Tibial artery (tissue), 4 donors: ENCODE data around the gene SIPA1L3.

Experiments used
- DNase-seq, 2 donors: peaks; one replicate each; pipeline ENCODE4 v3.0.0-alpha.2; 2019
- H3K27ac ChIP-seq, 2 donors: fragments of 200-600 bp; sonication (generic) in 1 of 2; 1 replicate in 1 of 2; 2 replicates in 1 of 2; pipeline ENCODE4 v1.5.1; 2018 to 2019; ENCODE audit warnings: mild to moderate bottlenecking in 1 of 2
- H3K27me3 ChIP-seq, 2 donors: fragments of 200-600 bp; sonication (generic) in 1 of 2; one replicate each; pipeline versions ENCODE4 v1.5.1 to v1.6.0; 2016 to 2019
- H3K36me3 ChIP-seq, 3 donors: fragments of 200-600 bp; sonication (generic) in 2 of 3; one replicate each; pipeline ENCODE4 v1.5.1; 2016 to 2019; ENCODE audit warnings: mild to moderate bottlenecking in 2 of 3
- H3K4me1 ChIP-seq, 4 donors: fragments of 200-600 bp; sonication (generic) in 2 of 4; 1 replicate in 3 of 4; 2 replicates in 1 of 4; pipeline ENCODE4 v1.5.1; 2016 to 2019
- H3K4me3 ChIP-seq, 2 donors: fragments of 200-600 bp; sonication (generic) in 1 of 2; 1 replicate in 1 of 2; 2 replicates in 1 of 2; pipeline ENCODE4 v1.5.1; 2018 to 2019; ENCODE audit warnings: mild to moderate bottlenecking in 2 of 2
- H3K9me3 ChIP-seq, 3 donors: fragments of 200-600 bp; sonication (generic) in 1 of 3; one replicate each; pipeline ENCODE4 v1.5.1; 2016 to 2019
- intact Hi-C: fragments of 100-400 bp; cut with DNase I; formaldehyde crosslinking; loops from one replicate; pipeline ENCODE4 v1.15.0; 2023; ENCODE audit warnings: low total_unique reads
- TF ChIP-seq, protein P1 (sequence below), 2 experiments: fragments of 200-600 bp in 1 of 2; fragments of 450-650 bp in 1 of 2; IDR thresholded peaks; one replicate each; pipeline ENCODE4 v1.5.1; 2017 to 2019; ENCODE audit warnings: antibody characterized with exemption in 2 of 2, mild to moderate bottlenecking in 1 of 2, moderate library complexity in 1 of 2

Gene SIPA1L3

DNA sequence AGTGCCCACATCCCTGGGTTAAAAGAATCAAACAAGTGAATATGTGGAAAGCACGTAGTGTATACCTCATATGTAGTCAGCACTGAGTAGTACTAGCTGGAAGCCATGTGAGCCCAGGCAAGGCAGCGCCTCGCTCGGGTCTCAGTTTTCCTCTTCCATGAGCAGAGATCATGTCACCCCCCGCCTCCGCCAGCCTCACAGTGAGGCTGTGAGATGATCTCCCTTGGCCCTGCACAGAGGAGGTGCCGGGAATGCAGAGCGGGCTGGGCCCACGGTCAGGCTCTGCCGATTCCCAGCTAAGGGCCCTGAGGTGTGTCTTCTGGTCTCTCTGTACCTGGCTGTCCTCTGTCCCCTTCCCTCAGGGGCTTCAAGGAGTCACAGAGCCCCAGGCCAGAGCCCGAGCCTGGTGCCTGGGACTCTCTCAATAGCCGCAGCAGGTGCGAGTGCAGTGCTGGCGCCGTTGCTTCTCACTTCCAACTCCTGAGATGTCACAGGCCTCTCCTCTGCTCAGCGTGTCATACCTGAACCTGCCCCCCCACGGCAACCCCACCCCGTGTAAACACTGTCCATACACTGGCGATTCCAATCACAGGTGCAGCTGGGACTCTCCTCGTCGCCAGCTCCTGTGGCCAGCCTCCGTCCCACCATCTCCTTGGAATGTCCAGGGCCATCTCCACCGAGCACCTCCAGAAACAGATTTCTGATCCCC, 290.1 kb downstream of the SIPA1L3 start:
- intact Hi-C loops, result no loop called here
- no peaks in the 10 kb centered on the region for H3K4me1 ChIP-seq
- H3K36me3 ChIP-seq, result peaks cover 13 to 80% (median 45%) of the 10 kb centered on the region in 3 donors
- no peaks in the 10 kb centered on the region for H3K9me3 ChIP-seq
- no peak overlapping the region for H3K4me3 ChIP-seq
- no peak overlapping the region for H3K27ac ChIP-seq
- TF ChIP-seq, protein P1, sequence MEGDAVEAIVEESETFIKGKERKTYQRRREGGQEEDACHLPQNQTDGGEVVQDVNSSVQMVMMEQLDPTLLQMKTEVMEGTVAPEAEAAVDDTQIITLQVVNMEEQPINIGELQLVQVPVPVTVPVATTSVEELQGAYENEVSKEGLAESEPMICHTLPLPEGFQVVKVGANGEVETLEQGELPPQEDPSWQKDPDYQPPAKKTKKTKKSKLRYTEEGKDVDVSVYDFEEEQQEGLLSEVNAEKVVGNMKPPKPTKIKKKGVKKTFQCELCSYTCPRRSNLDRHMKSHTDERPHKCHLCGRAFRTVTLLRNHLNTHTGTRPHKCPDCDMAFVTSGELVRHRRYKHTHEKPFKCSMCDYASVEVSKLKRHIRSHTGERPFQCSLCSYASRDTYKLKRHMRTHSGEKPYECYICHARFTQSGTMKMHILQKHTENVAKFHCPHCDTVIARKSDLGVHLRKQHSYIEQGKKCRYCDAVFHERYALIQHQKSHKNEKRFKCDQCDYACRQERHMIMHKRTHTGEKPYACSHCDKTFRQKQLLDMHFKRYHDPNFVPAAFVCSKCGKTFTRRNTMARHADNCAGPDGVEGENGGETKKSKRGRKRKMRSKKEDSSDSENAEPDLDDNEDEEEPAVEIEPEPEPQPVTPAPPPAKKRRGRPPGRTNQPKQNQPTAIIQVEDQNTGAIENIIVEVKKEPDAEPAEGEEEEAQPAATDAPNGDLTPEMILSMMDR (IDR thresholded peaks at IDR 0.05), result no peak
- no peaks in the 10 kb centered on the region for H3K27me3 ChIP-seq
- DNase-seq, result no peak

DNA sequence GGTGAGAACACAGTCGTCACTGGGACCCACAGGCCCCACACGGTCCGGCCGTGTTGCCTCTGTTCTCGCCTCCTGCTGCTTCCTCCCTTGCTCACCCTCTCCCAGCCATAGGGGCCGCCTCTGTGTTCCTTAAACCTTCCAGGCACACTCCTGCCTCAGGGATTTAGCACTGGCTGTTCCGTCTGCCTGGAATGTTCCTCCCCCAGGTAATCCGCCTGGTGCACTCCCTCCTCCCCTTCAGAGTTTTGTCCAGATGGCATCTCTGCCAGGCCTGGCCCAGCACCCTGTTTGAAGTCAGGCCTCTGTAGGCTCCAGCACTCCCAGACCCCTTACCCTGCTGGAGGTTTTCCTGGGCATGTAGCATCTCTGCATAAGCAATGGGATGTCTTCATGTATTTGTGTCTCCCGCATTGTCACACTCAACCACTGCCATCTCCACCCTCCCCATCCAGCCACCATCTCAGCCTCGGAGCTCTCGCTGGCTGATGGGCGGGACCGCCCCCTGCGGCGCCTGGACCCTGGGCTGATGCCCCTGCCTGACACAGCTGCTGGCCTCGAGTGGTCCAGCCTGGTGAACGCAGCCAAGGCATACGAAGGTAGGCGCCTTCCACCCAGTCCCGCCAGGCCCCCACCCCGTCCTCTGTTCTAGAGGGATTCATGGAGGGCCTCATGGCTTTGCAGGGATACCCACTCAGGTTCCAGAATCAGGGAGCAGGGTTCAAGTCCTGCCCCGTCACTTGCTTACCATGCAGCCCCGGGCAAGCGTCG, 291.1 kb downstream of the SIPA1L3 start:
- Histone ChIP-seq H3K9me3 (no peaks in the 10 kb centered on the region), H3K4me3 (no peak overlapping the region), H3K4me1 (no peaks in the 10 kb centered on the region), H3K36me3 (peaks cover 16 to 82% (median 49%) of the 10 kb centered on the region in 3 donors), H3K27ac (no peak overlapping the region), H3K27me3 (no peaks in the 10 kb centered on the region)
- intact Hi-C loops, result no loop called here
- TF ChIP-seq, protein P1 (IDR thresholded peaks at IDR 0.05), result no peak
- no peak for DNase-seq

DNA sequence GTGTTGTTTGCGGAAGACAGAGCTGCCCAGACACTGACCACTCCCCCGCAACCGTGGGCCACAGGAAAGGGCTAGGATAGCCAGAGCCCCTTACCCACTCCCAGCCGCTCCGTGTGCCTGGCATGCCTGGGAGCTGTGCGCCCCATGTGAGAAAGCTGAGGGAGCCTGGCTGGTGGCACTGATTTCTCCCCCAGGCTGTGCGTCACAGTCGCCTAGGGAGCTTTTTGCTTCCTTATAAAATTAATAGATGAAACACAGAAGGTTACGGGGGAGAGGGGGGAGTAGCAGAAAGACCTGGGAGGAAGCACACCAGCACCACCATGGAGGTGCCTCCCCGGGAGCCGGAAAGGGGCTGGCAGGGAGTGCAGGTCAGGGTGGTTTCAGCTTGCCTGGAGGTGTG, 292.3 kb downstream of the SIPA1L3 start:
- H3K4me3 ChIP-seq, result no peak overlapping the region
- intact Hi-C loops, result no loop called here
- DNase-seq, result no peak
- no peak overlapping the region for H3K27ac ChIP-seq
- H3K27me3 ChIP-seq, result no peaks in the 10 kb centered on the region
- peaks cover 18 to 82% (median 61%) of the 10 kb centered on the region in 3 donors for H3K36me3 ChIP-seq
- TF ChIP-seq, protein P1 (IDR thresholded peaks at IDR 0.05), result no peak
- H3K9me3 ChIP-seq, result no peaks in the 10 kb centered on the region
- H3K4me1 ChIP-seq, result no peaks in the 10 kb centered on the region

DNA sequence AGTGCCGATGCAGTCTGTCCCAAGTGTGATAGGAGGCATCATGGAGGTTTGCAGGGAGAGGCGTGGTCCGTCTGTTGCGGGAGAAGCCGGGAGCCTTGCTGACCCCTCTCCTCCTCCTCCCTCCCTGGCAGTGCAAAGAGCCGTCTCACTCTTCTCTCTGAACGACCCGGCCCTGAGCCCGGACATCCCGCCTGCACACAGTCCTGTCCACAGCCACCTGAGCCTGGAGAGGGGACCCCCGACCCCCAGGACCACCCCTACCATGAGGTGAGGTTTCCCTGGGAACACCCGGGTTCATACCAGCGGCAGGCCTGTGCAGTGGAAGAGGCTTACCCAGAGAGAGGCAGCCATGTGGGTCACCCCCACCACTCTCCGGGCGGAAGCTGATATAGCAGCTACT, 294.7 kb downstream of the SIPA1L3 start:
- peaks cover 18 to 90% (median 65%) of the 10 kb centered on the region in 3 donors for H3K36me3 ChIP-seq
- DNase-seq, result no peak
- intact Hi-C loops, result no loop called here
- H3K9me3 ChIP-seq, result no peaks in the 10 kb centered on the region
- TF ChIP-seq, protein P1 (IDR thresholded peaks at IDR 0.05), result no peak
- no peak overlapping the region for H3K27ac ChIP-seq
- H3K4me1 ChIP-seq, result no peaks in the 10 kb centered on the region
- H3K4me3 ChIP-seq, result no peak overlapping the region
- peaks cover 0 to 4% of the 10 kb centered on the region in 2 donors for H3K27me3 ChIP-seq

DNA sequence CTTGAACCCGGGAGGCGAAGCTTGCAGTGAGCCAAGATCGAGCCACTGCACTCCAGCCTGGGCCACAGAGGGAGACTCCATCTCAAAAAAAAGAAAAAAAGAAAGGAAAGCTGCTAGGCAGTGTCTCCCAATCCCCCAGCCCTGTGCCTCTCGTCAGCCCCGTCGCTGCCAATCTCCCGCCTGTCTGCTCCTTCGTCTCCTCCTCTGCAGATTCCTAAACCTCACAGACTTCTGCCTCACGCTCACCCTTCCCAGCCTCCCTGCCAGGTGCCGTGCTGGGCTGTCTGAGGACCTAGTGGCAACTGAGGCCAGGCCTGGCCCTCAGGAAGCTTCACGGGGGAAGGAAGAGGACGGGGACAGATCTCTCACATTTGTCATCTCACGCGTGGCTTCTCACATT, 295.5 kb downstream of the SIPA1L3 start:
- no peak overlapping the region for H3K4me3 ChIP-seq
- H3K27me3 ChIP-seq, result peaks cover 0 to 8% of the 10 kb centered on the region in 2 donors
- H3K4me1 ChIP-seq, result no peaks in the 10 kb centered on the region
- H3K27ac ChIP-seq, result no peak overlapping the region
- intact Hi-C loops, result no loop called here
- H3K36me3 ChIP-seq, result peaks cover 18 to 90% (median 68%) of the 10 kb centered on the region in 3 donors
- no peaks in the 10 kb centered on the region for H3K9me3 ChIP-seq
- no peak for DNase-seq
- TF ChIP-seq, protein P1 (IDR thresholded peaks at IDR 0.05), result no peak
